TTC549 (cell line): ENCODE results near the gene SMAD9.

Experiments used
- FAIRE-seq: peaks from 2 replicates; lab custom pipeline; 2012; peaks lifted over from hg19 to GRCh38; lab: Jason Lieb, UNC

The SMAD9 gene

GRCh38 chr13:36919833-36920615 lies at the start of gene SMAD9:
SMAD9 (minus strand) TSS chr13:36920238; CDS start chr13:36879689, 40,549 bp downstream.
- FAIRE-seq, result no peak

- no peak for FAIRE-seq
These were observed 46.4 kb upstream of the SMAD9 start for GRCh38 chr13:36966404-36966803.

GRCh38 chr13:36965767-36966166 lies 45.7 kb upstream of the SMAD9 start:
- no peak for FAIRE-seq

- FAIRE-seq, result no peak
These were observed 39.5 kb upstream of the SMAD9 start for GRCh38 chr13:36959456-36960116.

GRCh38 chr13:36954542-36954941 lies 34.5 kb upstream of the SMAD9 start:
- no peak for FAIRE-seq

- FAIRE-seq, result no peak
These were observed 30.9 kb upstream of the SMAD9 start for GRCh38 chr13:36950920-36951319.

- no peak for FAIRE-seq
These were observed 30.3 kb upstream of the SMAD9 start for GRCh38 chr13:36950330-36950729.

GRCh38 chr13:36945078-36945477 lies 25.0 kb upstream of the SMAD9 start:
- no peak for FAIRE-seq

- no peak for FAIRE-seq
These were observed 5.6 kb upstream of the SMAD9 start for GRCh38 chr13:36925603-36926002.

GRCh38 chr13:36924001-36924400 lies 4.0 kb upstream of the SMAD9 start:
- no peak for FAIRE-seq

GRCh38 chr13:36921631-36922301 lies 1.7 kb upstream of the SMAD9 start:
- peak; percentile 61 for FAIRE-seq

- FAIRE-seq, result no peak
These were observed 663 bp upstream of the SMAD9 start for GRCh38 chr13:36920616-36921185.

GRCh38 chr13:36919171-36919832 lies 736 bp downstream of the SMAD9 start:
- FAIRE-seq, result peak; percentile 83

- peak; percentile 94 for FAIRE-seq
These were observed 1.5 kb downstream of the SMAD9 start for GRCh38 chr13:36918246-36919131.

- FAIRE-seq, result no peak
These were observed 2.7 kb downstream of the SMAD9 start for GRCh38 chr13:36917311-36917710.

- no peak for FAIRE-seq
These were observed 4.0 kb downstream of the SMAD9 start for GRCh38 chr13:36915896-36916640.

GRCh38 chr13:36915106-36915505 lies 4.9 kb downstream of the SMAD9 start:
- FAIRE-seq, result no peak

- no peak for FAIRE-seq
These were observed 5.4 kb downstream of the SMAD9 start for GRCh38 chr13:36914648-36915047.

- FAIRE-seq, result no peak
These were observed 6.6 kb downstream of the SMAD9 start for GRCh38 chr13:36913463-36913862.

GRCh38 chr13:36912973-36913372 lies 7.1 kb downstream of the SMAD9 start:
- no peak for FAIRE-seq

GRCh38 chr13:36912369-36912768 lies 7.7 kb downstream of the SMAD9 start:
- no peak for FAIRE-seq
